GM12874 (cell line): ENCODE data around the gene BBC3.
A peak's percentile ranks its signal among the peaks of the same experiment; 100 is the strongest.

Source experiments
- CTCF ChIP-seq: IDR thresholded peaks from 2 replicates; pipeline ENCODE4 v1.5.1; 2011; ENCODE audit warnings: low read depth, mild to moderate bottlenecking, control low read depth, low read length, moderate library complexity; ENCODE audit not compliant: insufficient read depth

The BBC3 gene

GRCh38 chr19:47230921-47231214 is at the start of gene BBC3:
Gene BBC3 (minus strand): TSS chr19:47231199. CDS start chr19:47228431, 2,768 bp downstream.
- no peak for TF ChIP-seq CTCF

- TF ChIP-seq CTCF: peak; percentile 79
Measured at GRCh38 chr19:47280183-47280797, 49.3 kb upstream of the BBC3 start.

GRCh38 chr19:47275791-47276461 is 44.9 kb upstream of the BBC3 start:
- TF ChIP-seq CTCF: no peak

- TF ChIP-seq CTCF: no peak
Measured at GRCh38 chr19:47274891-47275761, 44.1 kb upstream of the BBC3 start.

- TF ChIP-seq CTCF: no peak
Measured at GRCh38 chr19:47274071-47274890, 43.3 kb upstream of the BBC3 start, which contains the start of gene INAFM1. Gene INAFM1 (plus strand): TSS chr19:47274885. CDS start chr19:47274920, 35 bp downstream.

- no peak for TF ChIP-seq CTCF
Measured at GRCh38 chr19:47273313-47274070, 42.5 kb upstream of the BBC3 start.
